T-helper 9 cell (primary cell): ENCODE data around the gene PHOX2A.

Source experiments
- DNase-seq: peaks from one replicate; pipeline ENCODE4 v3.0.0-alpha.2; 2020

The PHOX2A gene

GRCh38 chr11:72247584-72247983 is 3.6 kb upstream of the PHOX2A start:
- no peak for DNase-seq

- DNase-seq, result no peak
These were observed 1.4 kb upstream of the PHOX2A start for GRCh38 chr11:72245263-72245816.

GRCh38 chr11:72244361-72245262 is 636 bp upstream of the PHOX2A start:
- no peak for DNase-seq

GRCh38 chr11:72243173-72244059 is 560 bp downstream of the PHOX2A start:
- DNase-seq, result no peak

- DNase-seq, result no peak
These were observed 1.8 kb downstream of the PHOX2A start for GRCh38 chr11:72242141-72242540.

- DNase-seq, result no peak
These were observed 2.6 kb downstream of the PHOX2A start for GRCh38 chr11:72241291-72241781.

GRCh38 chr11:72240461-72241290 is 3.3 kb downstream of the PHOX2A start:
- DNase-seq, result no peak

GRCh38 chr11:72239849-72240460 is 4.0 kb downstream of the PHOX2A start:
- no peak for DNase-seq

GRCh38 chr11:72239313-72239848 is 4.6 kb downstream of the PHOX2A start:
- DNase-seq, result no peak

- DNase-seq, result no peak
These were observed 5.3 kb downstream of the PHOX2A start for GRCh38 chr11:72238492-72239312.

- DNase-seq, result peak; percentile 35
These were observed 5.9 kb downstream of the PHOX2A start for GRCh38 chr11:72238040-72238450.

- DNase-seq, result no peak
These were observed 6.7 kb downstream of the PHOX2A start for GRCh38 chr11:72237112-72237931.

- DNase-seq, result no peak
These were observed 7.2 kb downstream of the PHOX2A start for GRCh38 chr11:72236774-72237111.

- DNase-seq, result no peak
These were observed 7.8 kb downstream of the PHOX2A start for GRCh38 chr11:72236083-72236697.

GRCh38 chr11:72235351-72236057 is 8.5 kb downstream of the PHOX2A start:
- no peak for DNase-seq

- no peak for DNase-seq
These were observed 9.1 kb downstream of the PHOX2A start for GRCh38 chr11:72234920-72235319.

- DNase-seq, result no peak
These were observed 9.5 kb downstream of the PHOX2A start for GRCh38 chr11:72234514-72234830.

- DNase-seq, result no peak
These were observed 10.0 kb downstream of the PHOX2A start for GRCh38 chr11:72233773-72234513.
